GM12878 (cell line): Measurements from ENCODE around the gene CREG1. TPM values are rescaled to one million over a fixed set of nuclear protein-coding genes. Genes with fewer than 3 reads are reported as not detected.

Experiments
- CUX1 ChIP-seq: IDR thresholded peaks from 2 replicates; pipeline ENCODE4 v1.6.1; 2012; ENCODE audit warnings: improper control_type of control experiment, low read depth, low read length; ENCODE audit not compliant: insufficient replicate concordance
- MYB ChIP-seq: fragments of 150-350 bp; IDR thresholded peaks from 2 replicates; pipeline ENCODE4 v1.6.1; 2014; ENCODE audit warnings: mild to moderate bottlenecking, low read depth, low read length, borderline replicate concordance
- polyA plus RNA-seq, 11 experiments: library from polyadenylated mRNA; depleted of rRNA in 4 of 11; unstranded in 6 of 11; stranded (reverse) in 5 of 11; fragments of >200 nt; fragmentation: Nextera tagmentation in 4 of 11; fragmentation: Illumina TruSeq in 1 of 11; extraction: Ambion mirVana in 4 of 11; extraction: Trizol in 1 of 11; gene quantifications; 1 replicate in 1 of 11; 2 replicates in 10 of 11; pipeline versions ENCODE4 v1.2.1 to v1.2.3, GENCODE V29; 2011 to 2016; ENCODE audit warnings: inconsistent platforms in 2 of 11, missing spikeins in 2 of 11, low read depth in 1 of 11
- total RNA-seq, 4 experiments: library from RNA; depleted of rRNA in 3 of 4; stranded (reverse); fragments of >200 nt in 3 of 4; fragmentation: Illumina TruSeq in 1 of 4; extraction: Trizol in 1 of 4; gene quantifications; 2 replicates each; pipeline versions ENCODE4 v1.2.1 to v1.2.3, GENCODE V29; 2013 to 2021
- TF ChIP-seq, protein P1 (sequence below): fragments of 150-350 bp; IDR thresholded peaks from 2 replicates; pipeline ENCODE4 v1.6.1; 2016; ENCODE audit warnings: low read depth, low read length

Gene CREG1
- total and polyA plus RNA-seq, 10 of the 15 experiments (the other 5 are each of a cell fraction or from before 2014, with no cell fraction given): 5.3 to 43.8 (median 22.1) TPM

DNA sequence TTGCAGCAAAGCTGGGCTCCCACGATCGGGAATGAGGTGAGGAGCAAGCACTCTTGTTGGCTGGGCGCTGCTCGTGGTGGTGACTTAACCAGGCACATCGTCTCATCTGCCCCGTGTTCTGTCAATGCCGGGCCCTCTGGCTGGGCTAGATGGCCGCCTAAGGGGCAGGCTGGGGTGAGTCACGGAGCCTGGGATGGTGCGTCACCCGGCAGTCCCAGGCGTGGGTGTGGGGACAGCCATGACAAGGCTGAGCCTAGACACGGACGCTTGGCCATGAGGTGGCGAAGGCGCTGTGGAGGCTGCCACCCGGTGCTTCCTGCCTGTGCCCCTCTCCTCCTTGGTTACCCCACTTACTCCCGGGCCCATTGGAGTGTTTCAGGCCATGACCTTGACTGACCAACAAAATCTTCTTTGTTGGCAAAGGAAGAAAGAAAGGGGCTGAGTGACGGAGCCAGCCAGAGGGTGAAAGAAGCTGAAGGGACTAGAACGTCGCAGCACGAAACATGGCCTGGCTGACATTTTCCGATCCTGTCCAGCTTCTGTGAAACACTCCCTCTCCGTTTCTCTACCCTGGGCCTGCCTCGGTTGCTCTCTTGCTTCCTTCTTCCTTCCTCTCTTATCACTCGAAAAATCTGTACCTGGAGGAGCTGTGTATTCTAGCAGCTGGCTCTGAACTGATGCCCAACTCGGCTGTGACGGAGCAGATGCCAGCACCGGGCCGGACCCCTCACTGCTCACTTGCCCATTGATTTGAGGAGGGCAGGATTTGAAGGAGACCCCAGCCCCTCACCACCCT lies 35.8 kb downstream of the CREG1 start (continued):
- TF ChIP-seq, protein P1, sequence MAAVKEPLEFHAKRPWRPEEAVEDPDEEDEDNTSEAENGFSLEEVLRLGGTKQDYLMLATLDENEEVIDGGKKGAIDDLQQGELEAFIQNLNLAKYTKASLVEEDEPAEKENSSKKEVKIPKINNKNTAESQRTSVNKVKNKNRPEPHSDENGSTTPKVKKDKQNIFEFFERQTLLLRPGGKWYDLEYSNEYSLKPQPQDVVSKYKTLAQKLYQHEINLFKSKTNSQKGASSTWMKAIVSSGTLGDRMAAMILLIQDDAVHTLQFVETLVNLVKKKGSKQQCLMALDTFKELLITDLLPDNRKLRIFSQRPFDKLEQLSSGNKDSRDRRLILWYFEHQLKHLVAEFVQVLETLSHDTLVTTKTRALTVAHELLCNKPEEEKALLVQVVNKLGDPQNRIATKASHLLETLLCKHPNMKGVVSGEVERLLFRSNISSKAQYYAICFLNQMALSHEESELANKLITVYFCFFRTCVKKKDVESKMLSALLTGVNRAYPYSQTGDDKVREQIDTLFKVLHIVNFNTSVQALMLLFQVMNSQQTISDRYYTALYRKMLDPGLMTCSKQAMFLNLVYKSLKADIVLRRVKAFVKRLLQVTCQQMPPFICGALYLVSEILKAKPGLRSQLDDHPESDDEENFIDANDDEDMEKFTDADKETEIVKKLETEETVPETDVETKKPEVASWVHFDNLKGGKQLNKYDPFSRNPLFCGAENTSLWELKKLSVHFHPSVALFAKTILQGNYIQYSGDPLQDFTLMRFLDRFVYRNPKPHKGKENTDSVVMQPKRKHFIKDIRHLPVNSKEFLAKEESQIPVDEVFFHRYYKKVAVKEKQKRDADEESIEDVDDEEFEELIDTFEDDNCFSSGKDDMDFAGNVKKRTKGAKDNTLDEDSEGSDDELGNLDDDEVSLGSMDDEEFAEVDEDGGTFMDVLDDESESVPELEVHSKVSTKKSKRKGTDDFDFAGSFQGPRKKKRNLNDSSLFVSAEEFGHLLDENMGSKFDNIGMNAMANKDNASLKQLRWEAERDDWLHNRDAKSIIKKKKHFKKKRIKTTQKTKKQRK: no peak
- TF ChIP-seq CUX1 (no peak), MYB (no peak)
